Fibroblast of mammary gland (primary cell): ENCODE data around the gene TMEM18.

Experiments used
- DNase-seq: peaks from one replicate; pipeline ENCODE4 v3.0.0-alpha.2; 2010; ENCODE audit warnings: low read depth
- H3K4me3 ChIP-seq: 2 replicates; pipeline ENCODE4 v1.5.1; 2011; ENCODE audit warnings: low read depth, mild to moderate bottlenecking, low read length, moderate library complexity; ENCODE audit not compliant: control insufficient read depth
- TF ChIP-seq, protein P1 (sequence below): conservative IDR thresholded peaks from 2 replicates; pipeline ENCODE4 v1.5.1; 2011; ENCODE audit warnings: low read depth, low read length, inconsistent platforms; ENCODE audit not compliant: control insufficient read depth, insufficient read depth

Gene TMEM18

DNA sequence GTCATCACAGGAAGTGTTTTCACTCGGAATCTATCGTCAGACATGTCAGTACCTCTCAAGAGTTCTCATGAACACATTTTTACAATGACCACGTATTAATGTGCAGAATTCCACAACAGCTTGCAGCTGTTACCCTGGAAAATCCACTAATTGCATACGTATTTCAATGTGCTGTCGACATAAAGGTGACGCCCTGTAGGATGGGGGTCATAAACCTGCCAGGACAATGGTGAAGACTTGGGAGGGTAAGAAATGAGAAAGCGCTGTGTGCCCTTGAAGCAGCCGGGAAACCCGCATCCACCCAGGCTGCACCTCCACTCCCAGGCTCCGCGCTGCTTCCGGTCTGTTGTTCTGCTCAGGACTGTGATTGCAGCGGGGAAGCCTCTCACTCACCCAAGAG, 14.0 kb downstream of the TMEM18 start:
- H3K4me3 ChIP-seq = no peak overlapping the region
- TF ChIP-seq, protein P1, sequence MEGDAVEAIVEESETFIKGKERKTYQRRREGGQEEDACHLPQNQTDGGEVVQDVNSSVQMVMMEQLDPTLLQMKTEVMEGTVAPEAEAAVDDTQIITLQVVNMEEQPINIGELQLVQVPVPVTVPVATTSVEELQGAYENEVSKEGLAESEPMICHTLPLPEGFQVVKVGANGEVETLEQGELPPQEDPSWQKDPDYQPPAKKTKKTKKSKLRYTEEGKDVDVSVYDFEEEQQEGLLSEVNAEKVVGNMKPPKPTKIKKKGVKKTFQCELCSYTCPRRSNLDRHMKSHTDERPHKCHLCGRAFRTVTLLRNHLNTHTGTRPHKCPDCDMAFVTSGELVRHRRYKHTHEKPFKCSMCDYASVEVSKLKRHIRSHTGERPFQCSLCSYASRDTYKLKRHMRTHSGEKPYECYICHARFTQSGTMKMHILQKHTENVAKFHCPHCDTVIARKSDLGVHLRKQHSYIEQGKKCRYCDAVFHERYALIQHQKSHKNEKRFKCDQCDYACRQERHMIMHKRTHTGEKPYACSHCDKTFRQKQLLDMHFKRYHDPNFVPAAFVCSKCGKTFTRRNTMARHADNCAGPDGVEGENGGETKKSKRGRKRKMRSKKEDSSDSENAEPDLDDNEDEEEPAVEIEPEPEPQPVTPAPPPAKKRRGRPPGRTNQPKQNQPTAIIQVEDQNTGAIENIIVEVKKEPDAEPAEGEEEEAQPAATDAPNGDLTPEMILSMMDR = no peak
- DNase-seq = no peak

DNA sequence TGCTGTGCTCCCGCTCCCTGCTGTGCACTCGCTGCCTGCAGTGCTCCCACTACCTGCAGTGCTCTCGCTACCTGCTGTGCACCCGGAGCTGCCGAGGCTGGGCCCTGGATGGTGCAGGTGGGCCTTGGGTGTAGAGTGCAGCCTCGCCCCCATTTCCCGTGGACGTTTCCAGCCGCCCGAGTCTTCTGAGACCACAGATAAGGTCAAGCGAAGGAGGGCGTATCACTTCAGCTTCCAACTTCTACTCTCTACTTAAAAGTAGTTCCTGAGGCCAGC, 15.9 kb downstream of the TMEM18 start:
- DNase-seq = no peak
- TF ChIP-seq, protein P1 = no peak
- no peak overlapping the region for H3K4me3 ChIP-seq

DNA sequence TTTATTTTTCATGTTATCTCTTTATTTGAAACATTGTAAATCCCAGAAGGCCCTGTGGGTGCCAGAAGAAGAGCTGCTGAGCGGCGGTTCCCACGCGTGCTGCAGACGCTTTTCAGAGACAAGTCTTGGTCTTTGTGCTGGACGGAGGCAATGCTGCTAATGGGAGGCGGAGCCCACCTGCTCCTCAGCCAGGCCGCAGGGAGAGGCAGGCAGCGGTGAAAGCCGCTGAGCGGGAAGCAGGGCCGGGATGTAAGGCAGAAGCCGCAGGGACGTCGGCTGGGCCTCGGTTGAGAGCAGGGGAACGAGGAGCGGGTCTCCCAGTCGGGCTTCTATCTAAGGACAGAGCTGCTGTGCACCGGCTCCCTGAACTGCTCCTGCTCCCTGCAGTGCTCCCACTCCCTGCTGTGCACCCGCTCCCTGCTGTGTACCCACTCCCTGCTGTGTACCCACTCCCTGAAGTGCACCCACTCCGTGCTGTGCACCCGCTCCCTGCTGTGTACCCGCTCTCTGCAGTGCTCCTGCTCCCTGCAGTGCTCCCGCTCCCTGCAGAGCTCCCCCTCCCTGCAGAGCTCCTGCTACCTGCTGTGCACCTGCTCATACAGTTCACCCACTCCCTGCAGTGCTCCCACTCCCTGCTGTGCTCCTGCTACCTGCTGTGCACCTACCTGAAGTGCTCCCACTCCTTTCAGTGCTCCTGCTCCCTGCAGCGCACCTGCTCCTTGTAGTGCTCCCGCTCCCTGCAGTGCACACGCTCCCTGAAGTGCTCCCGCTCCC, 16.4 kb downstream of the TMEM18 start:
- TF ChIP-seq, protein P1 = no peak
- no peak overlapping the region for H3K4me3 ChIP-seq
- DNase-seq = no peak

DNA sequence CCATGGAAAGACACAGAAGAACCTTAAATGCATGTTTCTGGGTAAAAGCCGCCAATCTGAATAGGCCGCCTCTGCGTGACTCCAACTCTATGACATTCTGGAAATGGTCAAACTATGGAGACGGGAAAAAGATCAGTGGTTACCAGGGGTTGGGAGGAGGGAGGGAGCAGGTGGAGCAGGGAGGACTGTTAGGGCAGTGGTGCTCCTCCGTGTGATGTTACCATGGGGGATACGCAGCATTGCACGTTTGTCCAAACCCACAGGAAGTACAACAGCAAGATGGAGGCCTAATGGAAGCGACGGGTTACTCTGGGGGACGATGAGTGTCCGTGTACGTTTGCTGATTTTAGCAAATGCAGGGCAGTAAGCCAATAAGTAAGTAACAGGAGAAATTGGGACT, 17.2 kb downstream of the TMEM18 start:
- no peak for DNase-seq
- H3K4me3 ChIP-seq = no peak overlapping the region

DNA sequence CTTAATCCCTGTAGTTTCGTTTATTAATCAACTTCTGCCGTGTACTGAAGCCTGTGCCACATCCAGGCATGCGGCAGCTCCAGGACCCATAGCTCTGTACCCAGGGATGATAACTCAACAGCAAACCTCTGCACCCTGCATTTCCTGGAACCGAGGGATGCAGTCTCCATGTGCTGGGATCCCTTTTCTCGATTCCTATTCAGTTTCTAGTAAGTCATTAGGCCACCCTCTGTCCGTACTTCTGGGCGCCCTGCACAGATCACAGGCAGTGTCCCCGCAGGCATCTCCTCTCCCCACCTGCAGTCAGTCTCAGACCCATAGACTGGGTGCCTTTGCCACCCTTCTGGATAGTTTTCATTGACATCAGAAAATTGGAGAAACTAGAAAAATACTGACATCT, 18.8 kb downstream of the TMEM18 start:
- H3K4me3 ChIP-seq = no peak overlapping the region
- TF ChIP-seq, protein P1 = no peak
- no peak for DNase-seq

More for the DNA sequence above, 17.2 kb downstream of the TMEM18 start:
- TF ChIP-seq, protein P1 = no peak

DNA sequence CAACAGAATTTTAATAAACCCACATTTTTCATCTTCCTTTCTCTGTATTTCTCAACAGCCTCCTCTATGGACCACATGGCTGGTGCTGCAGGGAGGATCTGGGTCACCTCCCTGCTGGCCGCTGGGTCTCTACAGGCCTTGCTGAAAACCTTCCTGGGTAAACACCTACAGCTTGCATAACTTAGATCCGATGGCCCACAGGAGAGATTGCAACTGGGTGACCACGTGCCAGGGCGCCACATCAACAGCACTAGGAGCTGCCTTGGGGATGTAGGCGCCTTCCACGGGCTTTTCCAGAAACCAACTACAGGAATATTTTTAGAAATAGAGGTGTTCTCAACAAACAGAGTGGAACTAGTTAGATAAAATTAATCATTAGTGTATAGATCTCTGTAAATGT, 19.4 kb downstream of the TMEM18 start:
- DNase-seq = no peak
- H3K4me3 ChIP-seq = no peak overlapping the region
- TF ChIP-seq, protein P1 = no peak

DNA sequence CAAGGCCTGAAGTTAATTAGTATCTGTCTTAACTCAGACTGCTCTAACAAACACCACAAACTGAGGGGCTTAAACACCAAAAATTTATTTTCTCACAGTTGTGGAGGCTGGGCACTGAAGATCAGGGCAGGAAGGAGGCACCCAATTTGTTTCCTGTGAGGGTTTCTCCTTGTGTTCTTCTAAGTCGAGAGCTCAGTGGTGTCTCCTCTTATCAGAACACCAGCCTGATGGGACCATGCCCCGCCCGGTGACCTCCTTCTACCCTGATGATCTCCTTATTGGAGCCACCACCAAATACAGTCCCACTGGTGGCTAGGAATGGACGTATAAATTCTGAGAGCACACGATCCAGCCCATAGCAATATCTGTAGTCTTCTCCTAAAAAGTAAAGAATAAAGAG, 20.5 kb downstream of the TMEM18 start:
- TF ChIP-seq, protein P1 = no peak
- H3K4me3 ChIP-seq = no peak overlapping the region
- DNase-seq = no peak
